GM12872 (cell line): Measurements from ENCODE around the gene LAMA3.

Experiments
- TF ChIP-seq, protein P1 (sequence below): IDR thresholded peaks from 3 replicates; pipeline ENCODE4 v1.5.1; 2011; ENCODE audit warnings: low read depth, mild to moderate bottlenecking, low read length, moderate library complexity; ENCODE audit not compliant: insufficient read depth

Gene LAMA3

DNA sequence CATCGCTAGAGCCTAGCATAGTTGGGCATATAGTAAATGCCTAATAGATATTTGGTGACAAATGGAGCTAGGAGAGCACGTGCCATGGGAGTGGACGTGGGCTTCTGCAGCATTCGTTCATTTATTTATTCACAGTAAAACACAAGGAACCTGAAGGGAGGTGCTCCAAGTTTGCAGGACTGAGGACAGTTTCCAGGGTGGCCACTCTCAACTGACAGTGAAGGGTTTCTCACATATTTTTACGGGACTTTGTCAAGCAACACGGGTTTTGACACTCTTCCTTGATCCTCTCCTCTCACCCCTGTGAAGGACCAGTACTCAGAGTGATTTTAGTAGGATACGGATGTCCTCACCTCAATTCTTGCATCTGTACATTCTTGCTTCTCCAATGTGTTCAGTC, 190.3 kb downstream of the LAMA3 start:
- TF ChIP-seq, protein P1, sequence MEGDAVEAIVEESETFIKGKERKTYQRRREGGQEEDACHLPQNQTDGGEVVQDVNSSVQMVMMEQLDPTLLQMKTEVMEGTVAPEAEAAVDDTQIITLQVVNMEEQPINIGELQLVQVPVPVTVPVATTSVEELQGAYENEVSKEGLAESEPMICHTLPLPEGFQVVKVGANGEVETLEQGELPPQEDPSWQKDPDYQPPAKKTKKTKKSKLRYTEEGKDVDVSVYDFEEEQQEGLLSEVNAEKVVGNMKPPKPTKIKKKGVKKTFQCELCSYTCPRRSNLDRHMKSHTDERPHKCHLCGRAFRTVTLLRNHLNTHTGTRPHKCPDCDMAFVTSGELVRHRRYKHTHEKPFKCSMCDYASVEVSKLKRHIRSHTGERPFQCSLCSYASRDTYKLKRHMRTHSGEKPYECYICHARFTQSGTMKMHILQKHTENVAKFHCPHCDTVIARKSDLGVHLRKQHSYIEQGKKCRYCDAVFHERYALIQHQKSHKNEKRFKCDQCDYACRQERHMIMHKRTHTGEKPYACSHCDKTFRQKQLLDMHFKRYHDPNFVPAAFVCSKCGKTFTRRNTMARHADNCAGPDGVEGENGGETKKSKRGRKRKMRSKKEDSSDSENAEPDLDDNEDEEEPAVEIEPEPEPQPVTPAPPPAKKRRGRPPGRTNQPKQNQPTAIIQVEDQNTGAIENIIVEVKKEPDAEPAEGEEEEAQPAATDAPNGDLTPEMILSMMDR = no peak

DNA sequence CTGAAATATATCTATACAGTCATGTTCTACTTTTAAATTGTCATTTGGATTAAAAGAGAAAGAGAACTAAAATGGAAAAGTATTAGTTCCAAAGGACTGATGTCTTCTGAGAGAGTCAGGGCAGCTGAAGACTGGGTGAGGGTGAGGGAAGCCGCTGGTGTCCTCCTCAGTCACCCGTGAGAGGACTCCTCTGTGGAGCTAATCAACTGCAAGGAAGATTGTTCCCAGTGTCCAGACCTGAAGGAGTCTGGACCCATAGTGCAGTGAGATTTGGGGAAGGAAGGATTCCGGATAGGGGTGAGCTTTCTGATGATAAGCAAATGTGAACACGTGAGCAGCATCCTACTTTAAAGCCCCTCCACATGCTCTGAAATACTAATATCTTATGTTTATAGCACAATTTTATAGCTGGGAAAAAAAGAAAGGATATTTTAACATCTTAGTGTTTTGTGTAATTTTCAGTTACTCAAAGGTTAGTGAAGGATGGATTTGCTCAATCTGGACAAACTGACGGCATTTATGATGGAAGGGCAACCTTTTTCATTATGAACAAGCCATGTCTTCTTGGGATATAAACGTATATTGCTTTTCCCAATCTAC, 190.8 kb downstream of the LAMA3 start:
- TF ChIP-seq, protein P1 = no peak

DNA sequence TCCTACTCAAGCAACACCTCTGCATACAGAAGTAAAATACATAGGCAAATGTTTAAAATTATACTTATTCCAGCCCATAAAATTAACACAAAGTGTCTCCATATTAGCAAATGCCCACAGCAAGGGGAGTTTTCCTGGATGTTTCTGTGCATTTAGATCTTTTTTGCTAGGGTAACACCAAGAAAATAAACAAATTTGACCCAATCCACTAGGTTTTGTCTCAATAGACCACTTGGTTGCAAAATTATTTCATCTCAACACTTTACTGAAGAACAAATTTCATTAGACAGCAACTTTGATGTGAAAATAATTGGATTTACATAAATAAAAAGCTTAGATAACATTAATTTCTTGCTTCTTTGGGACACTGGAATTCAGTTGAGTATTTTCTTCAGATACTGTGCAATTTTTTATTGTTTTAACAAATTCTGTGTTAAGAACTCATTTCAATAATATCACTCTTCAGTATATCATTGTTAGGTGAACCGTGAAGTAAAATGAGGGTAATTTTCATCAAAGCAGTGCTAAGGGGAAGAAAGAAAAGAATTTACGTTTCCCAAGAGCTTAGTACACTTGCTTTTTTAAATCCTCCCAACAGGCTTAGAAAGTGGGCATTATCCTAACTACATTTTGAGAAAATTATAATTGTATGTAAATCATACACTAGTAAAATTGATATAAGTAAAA, 191.8 kb downstream of the LAMA3 start:
- TF ChIP-seq, protein P1 = no peak

DNA sequence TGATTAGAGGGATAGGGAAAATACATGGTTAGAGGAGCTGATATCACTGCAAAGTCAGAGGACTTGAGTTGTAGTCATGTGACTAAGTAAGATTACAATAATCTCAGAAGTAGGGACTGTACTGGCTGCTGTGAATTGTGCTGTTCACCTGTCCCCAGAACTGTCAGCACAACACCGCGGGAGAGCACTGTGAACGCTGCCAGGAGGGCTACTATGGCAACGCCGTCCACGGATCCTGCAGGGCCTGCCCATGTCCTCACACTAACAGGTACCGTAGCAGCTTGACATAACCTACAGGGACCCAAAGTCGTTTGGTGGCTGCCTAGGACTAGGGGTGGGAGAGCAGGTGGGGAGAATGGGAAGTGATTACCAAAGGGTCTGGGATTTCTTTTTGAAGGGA, 192.5 kb downstream of the LAMA3 start:
- TF ChIP-seq, protein P1 = no peak

DNA sequence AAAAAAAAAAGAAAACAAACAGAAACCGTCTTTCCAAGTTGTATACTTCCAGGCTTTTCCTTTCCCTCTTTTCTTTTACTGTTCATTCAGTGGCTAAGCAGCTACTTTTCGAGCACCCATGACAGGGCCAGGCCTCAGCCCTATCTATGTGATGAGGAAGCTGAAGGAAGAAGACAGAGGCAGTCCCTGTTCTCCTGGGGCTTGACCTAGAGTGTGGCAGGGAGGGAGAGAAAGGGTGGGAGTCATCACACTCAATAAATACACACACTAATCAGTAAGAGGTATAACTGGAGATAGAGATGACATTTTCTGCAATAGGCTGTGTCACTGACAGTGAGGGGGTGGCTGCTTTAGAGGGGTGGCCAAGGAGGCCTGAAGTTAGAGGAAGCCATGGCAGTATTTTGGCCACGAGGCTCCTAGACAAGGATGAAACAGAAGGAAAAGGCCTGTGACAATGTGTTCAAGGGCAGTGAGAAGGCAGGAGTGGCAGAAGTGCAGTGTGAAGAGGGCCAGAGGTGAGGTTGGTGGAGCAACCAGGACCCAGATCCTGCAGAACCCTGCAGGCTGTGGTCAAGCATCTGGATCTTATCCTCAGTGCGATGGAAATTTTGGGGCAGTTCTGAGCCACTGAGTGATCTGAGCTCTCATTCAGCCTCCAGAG, 193.5 kb downstream of the LAMA3 start:
- TF ChIP-seq, protein P1 = no peak

DNA sequence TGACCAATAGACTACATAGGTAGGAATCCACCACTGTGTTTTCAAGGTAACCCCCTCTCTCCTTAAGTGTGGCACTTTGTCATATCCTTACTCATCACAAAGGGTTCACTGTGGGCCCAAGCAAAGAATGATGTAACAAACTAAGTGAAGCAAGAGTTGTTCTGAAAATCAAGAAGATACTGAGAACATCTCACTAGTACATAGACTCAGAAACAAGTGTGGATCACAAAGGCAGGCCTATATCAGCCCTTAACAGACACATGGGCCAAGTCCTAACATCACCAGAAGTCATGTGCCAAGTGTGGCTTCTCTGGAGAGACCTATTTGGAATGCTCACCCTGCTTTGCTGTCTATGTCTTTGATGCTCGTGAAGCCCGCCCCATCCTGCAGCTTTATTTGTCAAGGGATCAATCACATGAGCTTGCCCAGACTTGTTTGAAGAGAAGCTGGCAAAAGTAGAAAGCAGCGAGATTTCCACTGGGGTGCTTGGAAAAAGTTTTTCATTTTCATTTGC, 194.1 kb downstream of the LAMA3 start:
- TF ChIP-seq, protein P1 = no peak

DNA sequence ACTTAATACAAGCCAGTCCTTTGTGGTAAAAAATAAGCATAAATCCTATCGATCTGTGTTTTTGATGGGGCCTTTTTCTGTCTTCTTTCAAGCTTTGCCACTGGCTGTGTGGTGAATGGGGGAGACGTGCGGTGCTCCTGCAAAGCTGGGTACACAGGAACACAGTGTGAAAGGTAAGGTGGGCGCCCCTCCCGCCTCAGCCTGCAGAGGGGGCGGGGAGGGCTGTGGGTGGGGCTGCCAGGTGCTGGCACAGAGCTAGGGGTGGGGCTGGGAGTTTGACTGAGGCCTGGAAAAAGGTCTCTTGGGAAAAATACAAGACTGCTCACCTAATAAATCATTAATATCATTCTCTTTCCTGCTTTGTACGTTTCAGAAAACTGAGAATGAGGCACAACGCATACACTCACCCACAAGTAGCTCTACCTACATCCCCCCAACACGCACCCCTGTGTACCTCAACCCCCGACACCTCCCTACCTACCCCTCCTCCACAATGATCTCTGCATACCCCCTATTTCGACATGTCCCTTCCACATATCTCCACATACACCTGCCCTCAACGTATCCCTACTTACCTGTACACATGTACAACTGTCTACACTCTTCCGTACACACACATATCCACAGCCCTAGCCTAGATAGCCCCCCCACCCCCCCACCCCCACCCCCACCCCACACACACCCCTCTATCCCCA, 195.6 kb downstream of the LAMA3 start:
- TF ChIP-seq, protein P1 = no peak
